WERI-Rb-1 (cell line): Measurements from ENCODE around the gene CPSF4L.

Experiments used
- DNase-seq: peaks from one replicate; pipeline ENCODE4 v3.0.0-alpha.2; 2020
- H3K27ac ChIP-seq: fragments of 250-450 bp; sonication (Bioruptor Pico); 2 replicates; pipeline ENCODE4 v1.5.1; 2020; ENCODE audit warnings: mild to moderate bottlenecking, moderate library complexity
- H3K27me3 ChIP-seq: fragments of 250-450 bp; sonication (Bioruptor Pico); 2 replicates; pipeline ENCODE4 v1.5.1; 2021; ENCODE audit warnings: mild to moderate bottlenecking, low read depth, moderate library complexity; ENCODE audit not compliant: insufficient read depth, severe bottlenecking
- H3K36me3 ChIP-seq: fragments of 250-450 bp; sonication (Bioruptor Pico); 2 replicates; pipeline ENCODE4 v1.5.1; 2020; ENCODE audit warnings: mild to moderate bottlenecking, moderate library complexity
- H3K4me3 ChIP-seq: 2 replicates; pipeline ENCODE4 v1.5.1; 2011; ENCODE audit warnings: low read depth, mild to moderate bottlenecking, control low read depth, low read length
- H3K9me3 ChIP-seq: fragments of 250-450 bp; sonication (Bioruptor Pico); 2 replicates; pipeline ENCODE4 v1.5.1; 2021; ENCODE audit warnings: mild to moderate bottlenecking, moderate library complexity; ENCODE audit not compliant: severe bottlenecking
- CTCF ChIP-seq: IDR thresholded peaks from 2 replicates; pipeline ENCODE4 v1.5.1; 2011; ENCODE audit warnings: low read depth, mild to moderate bottlenecking, control low read depth, inconsistent platforms, low read length

CPSF4L gene

GRCh38 chr17:73283250-73283649, 21.6 kb upstream of the CPSF4L start:
- TF ChIP-seq CTCF = no peak
- no peaks in the 10 kb centered on the region for H3K9me3 ChIP-seq
- no peaks in the 10 kb centered on the region for H3K27me3 ChIP-seq
- DNase-seq = no peak
- H3K4me3 ChIP-seq = no peak overlapping the region
- no peak overlapping the region for H3K27ac ChIP-seq
- peaks cover 22% of the 10 kb centered on the region for H3K36me3 ChIP-seq

- H3K9me3 ChIP-seq = no peaks in the 10 kb centered on the region
- no peak overlapping the region for H3K4me3 ChIP-seq
- H3K27me3 ChIP-seq = no peaks in the 10 kb centered on the region
- DNase-seq = peak; percentile 60
- H3K36me3 ChIP-seq = peaks cover 22% of the 10 kb centered on the region
- TF ChIP-seq CTCF = no peak
- no peak overlapping the region for H3K27ac ChIP-seq
These were observed 20.9 kb upstream of the CPSF4L start for GRCh38 chr17:73282629-73283028.

- H3K9me3 ChIP-seq = no peaks in the 10 kb centered on the region
- TF ChIP-seq CTCF = no peak
- H3K36me3 ChIP-seq = peaks cover 22% of the 10 kb centered on the region
- H3K27ac ChIP-seq = no peak overlapping the region
- H3K27me3 ChIP-seq = no peaks in the 10 kb centered on the region
- H3K4me3 ChIP-seq = no peak overlapping the region
- no peak for DNase-seq
These were observed 20.2 kb upstream of the CPSF4L start for GRCh38 chr17:73281928-73282327.

- Histone ChIP-seq H3K9me3 (no peaks in the 10 kb centered on the region), H3K27me3 (no peaks in the 10 kb centered on the region), H3K4me3 (no peak overlapping the region), H3K27ac (no peak overlapping the region), H3K36me3 (peaks cover 10% of the 10 kb centered on the region)
- TF ChIP-seq CTCF = no peak
- DNase-seq = no peak
These were observed 18.5 kb upstream of the CPSF4L start for GRCh38 chr17:73280191-73280590.

- DNase-seq = no peak
- Histone ChIP-seq H3K27ac (no peak overlapping the region), H3K4me3 (no peak overlapping the region), H3K36me3 (peaks cover 6% of the 10 kb centered on the region; the same call in 1 of the 2 replicates), H3K27me3 (no peaks in the 10 kb centered on the region), H3K9me3 (no peaks in the 10 kb centered on the region)
- TF ChIP-seq CTCF = no peak
These were observed 18.0 kb upstream of the CPSF4L start for GRCh38 chr17:73279704-73280103.
